K562 (cell line): Measurements from ENCODE around the gene BSPRY. TPM values are rescaled to one million over a fixed set of nuclear protein-coding genes. Genes with fewer than 3 reads are reported as not detected.

Experiments used
- E4F1 ChIP-seq: fragments of 250-450 bp; sonication (Bioruptor Pico); IDR thresholded peaks from 2 replicates; pipeline ENCODE4 v1.5.0; 2021; ENCODE audit warnings: mild to moderate bottlenecking, borderline replicate concordance
- ELF1 ChIP-seq: fragments of 200-800 bp; sonication (Bioruptor generic); IDR thresholded peaks from 2 replicates; pipeline ENCODE4 v1.6.1; 2016; ENCODE audit warnings: missing genetic modification characterization, missing compliant biosample characterization
- FOXM1 ChIP-seq, 2 experiments: fragments of 450-650 bp in 1 of 2; sonication (generic) in 1 of 2; formaldehyde crosslinking in 1 of 2; IDR thresholded peaks; 2 replicates each; pipeline versions ENCODE4 v1.6.1 to v1.9.0; 2017 to 2022; ENCODE audit warnings: low read depth in 2 of 2, mild to moderate bottlenecking in 2 of 2, missing genetic modification reagents in 1 of 2, moderate library complexity in 1 of 2
- HDGF ChIP-seq: fragments of 450-650 bp; IDR thresholded peaks from 2 replicates; pipeline ENCODE4 v1.6.1; 2016
- HEY1 ChIP-seq: fragments of 250-450 bp; sonication (Bioruptor Pico); IDR thresholded peaks from 2 replicates; pipeline ENCODE4 v1.5.0; 2020; ENCODE audit warnings: mild to moderate bottlenecking, moderate library complexity, borderline replicate concordance
- HNRNPUL1 ChIP-seq: fragments of 200-400 bp; formaldehyde crosslinking; IDR thresholded peaks from 2 replicates; pipeline ENCODE4 v1.6.1; 2017; ENCODE audit warnings: low read length
- MCM2 ChIP-seq: fragments of 450-650 bp; IDR thresholded peaks from 2 replicates; pipeline ENCODE4 v1.6.1; 2017; ENCODE audit warnings: low read depth, mild to moderate bottlenecking
- PTRF ChIP-seq: fragments of 450-650 bp; IDR thresholded peaks from 2 replicates; pipeline ENCODE4 v1.6.1; 2016; ENCODE audit warnings: mild to moderate bottlenecking, missing genetic modification characterization, missing compliant biosample characterization
- SAP30 ChIP-seq: fragments of 200-600 bp; sonication (generic); IDR thresholded peaks from 2 replicates; pipeline ENCODE4 v1.6.1; 2012; ENCODE audit warnings: borderline replicate concordance, low read depth, mild to moderate bottlenecking, moderate library complexity, low read length, control low read depth, inconsistent platforms; ENCODE audit not compliant: insufficient read depth, poor library complexity, severe bottlenecking
- SRSF7 ChIP-seq: fragments of 200-400 bp; formaldehyde crosslinking; optimal IDR thresholded peaks from 2 replicates; pipeline ENCODE3; 2017; ENCODE audit warnings: mild to moderate bottlenecking, low read depth, low read length
- ZBTB11 ChIP-seq, 3 experiments: fragments of 200-800 bp in 1 of 3; fragments of 250-450 bp in 1 of 3; fragments of 450-650 bp in 1 of 3; sonication (Bioruptor Pico) in 1 of 3; sonication (Bioruptor generic) in 1 of 3; formaldehyde crosslinking in 1 of 3; IDR thresholded peaks; 2 replicates each; pipeline versions ENCODE4 v1.6.1 to v1.8.0; 2016 to 2022; ENCODE audit warnings: mild to moderate bottlenecking in 2 of 3, missing genetic modification characterization in 2 of 3, missing compliant biosample characterization in 1 of 3, moderate library complexity in 1 of 3
- ZEB2 ChIP-seq: fragments of 450-650 bp; IDR thresholded peaks from 2 replicates; pipeline ENCODE4 v1.6.1; 2016
- ZKSCAN1 ChIP-seq: fragments of 150-350 bp; IDR thresholded peaks from 2 replicates; pipeline ENCODE4 v1.6.1; 2016; ENCODE audit warnings: low read depth, low read length
- ZNF184 ChIP-seq: sonication (generic); formaldehyde crosslinking; IDR thresholded peaks from 2 replicates; pipeline ENCODE4 v1.5.0; 2020; ENCODE audit warnings: missing genetic modification reagents
- ZNF274 ChIP-seq: IDR thresholded peaks from 2 replicates; pipeline ENCODE4 v1.6.1; 2011; ENCODE audit warnings: low read depth, mild to moderate bottlenecking, low read length, moderate library complexity, borderline replicate concordance
- ZNF436 ChIP-seq: fragments of 250-450, 450-650 bp; sonication (Bioruptor Pico); formaldehyde crosslinking; IDR thresholded peaks from 2 replicates; pipeline ENCODE4 v1.7.0; 2020; ENCODE audit warnings: mild to moderate bottlenecking
- ZNF445 ChIP-seq: fragments of 250-450 bp; sonication (Bioruptor Pico); IDR thresholded peaks from 2 replicates; pipeline ENCODE4 v1.4.0; 2020; ENCODE audit warnings: low read depth, mild to moderate bottlenecking, moderate library complexity
- polyA plus RNA-seq, 8 experiments: library from polyadenylated mRNA; depleted of rRNA in 4 of 8; stranded (reverse) in 5 of 8; unstranded in 3 of 8; fragments of >200 nt; fragmentation: Nextera tagmentation in 2 of 8; fragmentation: Illumina TruSeq in 1 of 8; extraction: Ambion mirVana in 2 of 8; extraction: Trizol in 1 of 8; gene quantifications; 2 replicates each; pipeline versions ENCODE4 v1.2.1 to v1.2.3, GENCODE V29; 2011 to 2014; ENCODE audit warnings: inconsistent platforms in 1 of 8, missing spikeins in 1 of 8
- total RNA-seq, 7 experiments: library from RNA; depleted of rRNA in 6 of 7; stranded (reverse); fragments of >200 nt in 6 of 7; fragmentation: Illumina TruSeq in 2 of 7; extraction: Trizol in 2 of 7; gene quantifications; 2 replicates each; pipeline versions ENCODE4 v1.2.1 to v1.2.3, GENCODE V29; 2011 to 2021; ENCODE audit warnings: low replicate concordance in 1 of 7

BSPRY gene
- total and polyA plus RNA-seq, 9 of the 15 experiments (the other 6 are each of a cell fraction or from before 2014, with no cell fraction given) = 0.07 to 0.67 (median 0.18) TPM

GRCh38 chr9:113340011-113340699, 9.2 kb upstream of the BSPRY start, which contains the start of gene WDR31 (continued):
- TF ChIP-seq ZBTB11 (CRISPR knock-in tag; IDR thresholded peaks at IDR 0.05) (peak; percentile 96 to 100 (median 99)), ZNF436 (CRISPR knock-in tag) (no peak), SAP30 (peak; percentile 87), HEY1 (CRISPR knock-in tag) (no peak), ZEB2 (peak; percentile 95), ELF1 (tag) (no peak), FOXM1 (IDR thresholded peaks at IDR 0.05; ENCODE audit: low read depth) (no peak), FOXM1 (CRISPR knock-in tag; IDR thresholded peaks at IDR 0.05; ENCODE audit: low read depth) (0 out of 2 replicates have a peak, but pooled peaks have one; percentile 75), SRSF7 (no peak), MCM2 (no peak), HNRNPUL1 (no peak), PTRF (tag) (no peak), E4F1 (CRISPR knock-in tag) (no peak), ZNF445 (CRISPR knock-in tag) (no peak), ZKSCAN1 (peak; percentile 81; the same call in 1 of the 2 replicates), HDGF (no peak), ZNF274 (no peak), ZNF184 (CRISPR knock-in tag) (no peak)
